Activated CD8-positive, alpha-beta memory T cell treated with anti-CD3 and anti-CD28 coated beads for 36 hours (primary cell): Measurements from ENCODE around the gene BTNL2. TPM values are rescaled to one million over a fixed set of nuclear protein-coding genes. Genes with fewer than 3 reads are reported as not detected.
"Not testable (repeated sequence)": the region's sequence is repeated elsewhere in the genome, so short reads cannot be mapped to it uniquely, and the experiment has no call there.

Source experiments
- CTCF ChIA-PET: fragments of 350-600 bp; sonication (Branson Sonifier 250); formaldehyde crosslinking; loops from one replicate; lab custom pipeline; 2021; ENCODE audit warnings: antibody characterized with exemption; lab: Charles Lee
- POLR2A ChIA-PET: fragments of 350-600 bp; sonication (Branson Sonifier 250); formaldehyde crosslinking; loops from one replicate; lab custom pipeline; 2021; ENCODE audit warnings: antibody characterized with exemption; lab: Charles Lee
- total RNA-seq, 2 experiments: library from RNA; stranded (reverse); gene quantifications; one replicate each; pipeline ENCODE4 v1.2.3, GENCODE V29; 2021

BTNL2 gene
- total RNA-seq, 2 experiments from 2014 or later, result not detected

DNA sequence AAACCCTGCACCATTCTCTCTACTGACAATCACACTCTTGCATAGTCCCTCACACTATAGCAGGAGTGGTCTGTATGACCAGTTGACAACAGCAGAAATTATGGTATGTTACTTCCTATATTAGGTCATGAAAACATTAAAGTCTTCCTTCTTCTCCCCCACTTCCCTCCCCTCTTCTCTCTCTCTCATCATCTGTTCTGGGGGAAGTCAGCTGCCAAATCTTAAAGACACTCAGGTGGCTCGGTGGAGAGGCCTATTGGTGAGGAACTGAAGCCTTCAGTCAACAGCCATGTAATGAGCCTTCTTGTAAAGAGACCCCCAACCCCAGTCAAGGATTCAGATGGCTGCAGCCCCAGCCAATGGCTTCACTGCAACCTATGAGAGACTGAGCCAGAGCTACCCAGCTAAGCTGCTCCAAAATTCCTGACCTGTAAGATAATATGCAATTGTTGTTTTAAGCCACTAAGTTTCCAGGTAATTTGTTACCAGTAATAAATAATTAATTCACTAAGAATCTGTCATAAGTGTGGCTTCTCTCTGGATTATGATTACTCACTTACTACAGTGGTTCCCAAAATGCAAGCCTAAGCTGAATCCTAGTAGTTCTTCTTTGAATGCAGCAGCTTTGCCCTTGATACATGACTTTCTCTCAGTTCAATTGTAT is 24.1 kb downstream of the BTNL2 start:
- CTCF ChIA-PET, result no interaction called here

GRCh38 chr6:32379545-32379944 is 27.4 kb downstream of the BTNL2 start:
- POLR2A ChIA-PET, result no interaction called here

More for the DNA sequence above, 24.1 kb downstream of the BTNL2 start:
- POLR2A ChIA-PET, result no interaction called here

GRCh38 chr6:32375739-32376529 is 31.0 kb downstream of the BTNL2 start:
- ChIA-PET CTCF (no interaction called here), POLR2A (no interaction called here)

More at GRCh38 chr6:32379545-32379944, 27.4 kb downstream of the BTNL2 start:
- CTCF ChIA-PET, result no interaction called here

DNA sequence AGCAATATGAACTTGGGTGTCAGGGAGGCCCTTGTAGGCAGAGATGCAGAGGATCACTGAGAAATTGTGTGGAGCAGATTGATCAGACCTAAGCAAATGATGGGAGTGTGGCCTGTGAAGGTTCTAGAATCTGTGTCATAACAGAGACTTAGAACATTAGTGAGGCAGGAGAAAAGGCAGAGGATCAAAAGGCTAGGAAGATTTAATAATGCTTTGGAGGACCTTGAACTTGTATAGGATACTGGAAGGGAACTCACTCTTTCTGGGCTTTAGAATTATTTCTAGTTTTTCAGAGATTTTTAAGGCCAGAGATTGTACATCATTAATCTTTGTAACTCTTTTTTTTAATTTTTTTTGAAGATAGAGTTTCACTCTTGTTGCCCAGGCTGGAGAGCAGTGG is 35.2 kb downstream of the BTNL2 start, which contains the start of gene TSBP1:
TSS of gene TSBP1 (minus strand) at position 101 of the 400 bp plus-strand sequence. CDS start 197 bp downstream, outside the sequence.
- CTCF ChIA-PET, result no interaction called here
- POLR2A ChIA-PET, result no interaction called here

- ChIA-PET CTCF (no interaction called here), POLR2A (no interaction called here)
These were observed 35.8 kb downstream of the BTNL2 start for GRCh38 chr6:32371229-32371628.

GRCh38 chr6:32370505-32370904 is 36.5 kb downstream of the BTNL2 start:
- POLR2A ChIA-PET, result no interaction called here
- CTCF ChIA-PET, result no interaction called here

DNA sequence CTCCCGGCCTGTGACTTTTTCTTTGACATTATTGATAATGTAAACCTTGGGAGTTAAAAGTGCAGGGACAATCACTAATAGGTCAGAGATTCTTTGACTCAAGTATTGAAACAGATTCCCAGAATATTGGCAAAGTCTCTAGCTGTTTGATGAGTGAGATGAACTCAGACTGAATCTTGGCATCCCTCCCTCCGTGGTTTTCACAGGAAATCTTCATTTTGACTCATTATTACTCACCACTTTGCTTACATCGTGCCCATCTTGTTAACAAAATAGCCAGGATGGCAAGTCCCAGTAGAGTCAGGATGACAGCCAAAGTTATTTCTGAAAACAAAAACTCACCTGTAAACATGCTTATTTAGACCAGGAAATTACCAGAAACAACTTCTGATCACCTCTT is 37.3 kb downstream of the BTNL2 start:
- ChIA-PET POLR2A (no interaction called here), CTCF (no interaction called here)

DNA sequence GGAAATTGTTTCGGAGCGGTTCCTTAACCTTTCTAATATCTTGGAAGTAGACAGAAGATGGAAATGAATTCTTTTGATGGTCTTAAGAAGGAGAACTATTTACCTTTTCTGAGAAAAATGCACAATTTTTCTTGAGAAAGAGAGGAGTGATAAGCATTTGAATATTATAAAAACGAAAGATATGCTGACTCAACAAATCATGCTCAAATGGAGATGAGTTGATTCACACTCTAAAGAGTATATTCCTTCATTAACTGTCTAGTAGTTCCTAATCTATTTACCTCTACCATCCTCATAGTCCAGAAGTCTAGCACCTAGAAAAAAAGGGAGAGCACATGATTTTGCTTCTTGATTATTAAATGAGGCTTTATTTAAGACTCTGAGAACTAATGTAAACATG is 39.3 kb downstream of the BTNL2 start:
- POLR2A ChIA-PET, result no interaction called here

GRCh38 chr6:32359225-32359624 is 47.8 kb downstream of the BTNL2 start:
- POLR2A ChIA-PET, CTCF ChIA-PET: not testable (repeated sequence)

More for the DNA sequence above, 39.3 kb downstream of the BTNL2 start:
- CTCF ChIA-PET, result no interaction called here

GRCh38 chr6:32358548-32358947 is 48.4 kb downstream of the BTNL2 start:
- POLR2A ChIA-PET, CTCF ChIA-PET: not testable (repeated sequence)

DNA sequence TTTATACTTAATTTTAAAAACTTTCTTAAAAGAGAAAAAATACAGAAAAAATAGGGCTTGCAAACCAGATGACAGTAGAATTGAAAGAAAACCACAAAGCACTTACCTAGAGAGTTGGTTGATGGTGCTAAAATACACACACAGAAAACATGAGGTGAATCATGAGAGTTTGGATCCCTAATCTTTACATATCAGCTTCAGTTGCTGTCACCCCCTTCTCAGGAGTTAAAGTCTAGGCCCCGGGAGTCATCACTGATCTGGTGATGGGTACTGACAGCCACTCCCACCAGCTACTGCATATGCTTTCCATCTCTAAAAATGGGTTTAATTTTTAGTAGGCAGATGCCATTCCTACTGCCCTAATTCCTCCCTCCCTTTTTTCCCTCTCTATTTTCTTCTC is 52.0 kb downstream of the BTNL2 start:
- POLR2A ChIA-PET, result no interaction called here
- CTCF ChIA-PET, result no interaction called here

GRCh38 chr6:32353348-32353747 is 53.6 kb downstream of the BTNL2 start:
- ChIA-PET POLR2A (no interaction called here), CTCF (no interaction called here)

Other genes starting within 250 kb of the BTNL2 start
- 10 to 100 TPM; 11.9 to 12.3 TPM for gene EGFL8, start 242.6 kb downstream of the BTNL2 start, total RNA-seq
- 10 to 100 TPM; 41.0 to 43.5 TPM for gene AGPAT1, start 231.1 kb downstream of the BTNL2 start, total RNA-seq
- gene RNF5, start 228.8 kb downstream of the BTNL2 start, total RNA-seq, result 10 to 100 TPM; 58.4 to 58.9 TPM
- gene AGER, start 222.9 kb downstream of the BTNL2 start, total RNA-seq, result 10 to 100 TPM; 10.5 to 15.2 TPM
- gene PBX2, start 217.0 kb downstream of the BTNL2 start, total RNA-seq, result 10 to 100 TPM; 53.9 to 59.3 TPM
- 10 to 100 TPM; 69.4 to 73.0 TPM for gene GPSM3, start 214.5 kb downstream of the BTNL2 start, total RNA-seq
- 1 to 10 TPM; 1.4 to 1.5 TPM for gene NOTCH4, start 183.1 kb downstream of the BTNL2 start, total RNA-seq
- gene TSBP1, start 35.3 kb downstream of the BTNL2 start, total RNA-seq, result not detected
- gene HLA-DRA, start 32.7 kb upstream of the BTNL2 start, total RNA-seq, result 10 to 100 TPM; 12.4 to 12.9 TPM
- gene HLA-DRB5, start 123.1 kb upstream of the BTNL2 start, total RNA-seq, result under 1 TPM in 1 of 2 experiments, not detected in 1; 0.23 TPM
- gene HLA-DRB1, start 182.7 kb upstream of the BTNL2 start, total RNA-seq, result 10 to 100 TPM; 10.8 to 10.9 TPM
- gene HLA-DQA1, start 230.2 kb upstream of the BTNL2 start, total RNA-seq, result 1 to 10 TPM; 6.9 to 8.7 TPM